Stimulated activated effector memory CD8-positive, alpha-beta T cell treated with anti-CD3 and anti-CD28 coated beads, Interleukin-12 subunit alpha, Interleukin-12 subunit beta, amount 100 ng/mL, for 72 hours (primary cell): Measurements from ENCODE around the gene VAMP1.
"Not testable (repeated sequence)": the region's sequence is repeated elsewhere in the genome, so short reads cannot be mapped to it uniquely, and the experiment has no call there.

Source experiments
- ATAC-seq: fragments of 150-1000 bp; cut with Tn5 transposase; 2 replicates; pipeline ENCODE4 v1.10.0; 2021
- DNase-seq, 2 donors: peaks; one replicate each; pipeline ENCODE4 v3.0.0; 2021 to 2022; ENCODE audit warnings: low spot score in 2 of 2
- H3K27ac Mint-ChIP-seq: one replicate; pipeline ENCODE4 v1.8.0; 2022; ENCODE audit warnings: mild to moderate bottlenecking, mixed read lengths
- H3K36me3 Mint-ChIP-seq: one replicate; pipeline ENCODE4 v1.8.0; 2022; ENCODE audit warnings: mild to moderate bottlenecking, mixed read lengths
- H3K4me1 Mint-ChIP-seq: one replicate; pipeline ENCODE4 v1.8.0; 2022; ENCODE audit warnings: mixed read lengths
- H3K4me3 Mint-ChIP-seq: one replicate; pipeline ENCODE4 v1.8.0; 2022; ENCODE audit warnings: mild to moderate bottlenecking, mixed read lengths
- H3K9me3 Mint-ChIP-seq: one replicate; pipeline ENCODE4 v1.8.0; 2022; ENCODE audit warnings: mixed read lengths

Gene VAMP1

GRCh38 chr12:6477601-6478377 is 7.3 kb upstream of the VAMP1 start:
- ATAC-seq, H3K9me3 Mint-ChIP-seq, H3K36me3 Mint-ChIP-seq, H3K27ac Mint-ChIP-seq, H3K4me1 Mint-ChIP-seq, DNase-seq, H3K4me3 Mint-ChIP-seq: not testable (repeated sequence)

GRCh38 chr12:6476489-6476888 is 6.0 kb upstream of the VAMP1 start:
- Mint-ChIP-seq H3K4me1 (peaks cover 7% of the 10 kb centered on the region), H3K9me3 (no peaks in the 10 kb centered on the region), H3K27ac (no peak overlapping the region), H3K4me3 (no peak overlapping the region), H3K36me3 (peaks cover 1% of the 10 kb centered on the region)
- ATAC-seq (no peak), DNase-seq (no peak)

GRCh38 chr12:6475233-6475975 is 4.9 kb upstream of the VAMP1 start:
- H3K9me3 Mint-ChIP-seq, ATAC-seq, H3K27ac Mint-ChIP-seq, H3K4me3 Mint-ChIP-seq, DNase-seq: not testable (repeated sequence)
- peaks cover 11% of the 10 kb centered on the region for H3K36me3 Mint-ChIP-seq
- H3K4me1 Mint-ChIP-seq, result peaks cover 15% of the 10 kb centered on the region

- ATAC-seq (no peak), DNase-seq (no peak)
- Mint-ChIP-seq H3K27ac (no peak overlapping the region), H3K9me3 (no peaks in the 10 kb centered on the region), H3K36me3 (peaks cover 39% of the 10 kb centered on the region), H3K4me1 (peaks cover 37% of the 10 kb centered on the region), H3K4me3 (no peak overlapping the region)
These were observed 2.0 kb upstream of the VAMP1 start for GRCh38 chr12:6472491-6472890.

- H3K4me1 Mint-ChIP-seq, result peaks cover 42% of the 10 kb centered on the region
- peaks cover 44% of the 10 kb centered on the region for H3K36me3 Mint-ChIP-seq
- DNase-seq (no peak), ATAC-seq (no peak)
- peak overlapping the region; percentile 78 for H3K4me3 Mint-ChIP-seq
- H3K9me3 Mint-ChIP-seq, result no peaks in the 10 kb centered on the region
- H3K27ac Mint-ChIP-seq, result no peak overlapping the region
These were observed 1.5 kb upstream of the VAMP1 start for GRCh38 chr12:6471989-6472360.

- H3K9me3 Mint-ChIP-seq, result no peaks in the 10 kb centered on the region
- DNase-seq (peak in 1 of 2 donors; percentile 67), ATAC-seq (no peak)
- peak overlapping the region; percentile 90 for H3K27ac Mint-ChIP-seq
- H3K36me3 Mint-ChIP-seq, result peaks cover 66% of the 10 kb centered on the region
- peak overlapping the region; percentile 78 for H3K4me3 Mint-ChIP-seq
- H3K4me1 Mint-ChIP-seq, result peaks cover 61% of the 10 kb centered on the region
These were observed 685 bp downstream of the VAMP1 start for GRCh38 chr12:6469609-6470374.

- DNase-seq (no peak), ATAC-seq (no peak)
- H3K27ac Mint-ChIP-seq, result peak overlapping the region; percentile 90
- peak overlapping the region; percentile 78 for H3K4me3 Mint-ChIP-seq
- H3K36me3 Mint-ChIP-seq, result peaks cover 73% of the 10 kb centered on the region
- peaks cover 68% of the 10 kb centered on the region for H3K4me1 Mint-ChIP-seq
- H3K9me3 Mint-ChIP-seq, result no peaks in the 10 kb centered on the region
These were observed 1.4 kb downstream of the VAMP1 start for GRCh38 chr12:6469092-6469491.

- peak overlapping the region; percentile 90 for H3K27ac Mint-ChIP-seq
- DNase-seq, result no peak
- H3K4me3 Mint-ChIP-seq, result peak overlapping the region; percentile 78
- no peaks in the 10 kb centered on the region for H3K9me3 Mint-ChIP-seq
- H3K36me3 Mint-ChIP-seq, result peaks cover 82% of the 10 kb centered on the region
- H3K4me1 Mint-ChIP-seq, result peaks cover 77% of the 10 kb centered on the region
- no peak for ATAC-seq
These were observed 2.2 kb downstream of the VAMP1 start for GRCh38 chr12:6468283-6468575.

- Mint-ChIP-seq H3K4me3 (peak overlapping the region; percentile 78), H3K36me3 (peaks cover 87% of the 10 kb centered on the region), H3K27ac (peak overlapping the region; percentile 90), H3K4me1 (peaks cover 82% of the 10 kb centered on the region)
- DNase-seq, H3K9me3 Mint-ChIP-seq, ATAC-seq: not testable (repeated sequence)
These were observed 2.8 kb downstream of the VAMP1 start for GRCh38 chr12:6467571-6468282.

GRCh38 chr12:6466751-6467150 is 3.7 kb downstream of the VAMP1 start:
- DNase-seq, H3K9me3 Mint-ChIP-seq, ATAC-seq: not testable (repeated sequence)
- peak overlapping the region; percentile 90 for H3K27ac Mint-ChIP-seq
- H3K4me1 Mint-ChIP-seq, result peaks cover 87% of the 10 kb centered on the region
- peak overlapping the region; percentile 78 for H3K4me3 Mint-ChIP-seq
- H3K36me3 Mint-ChIP-seq, result peaks cover 96% of the 10 kb centered on the region

- Mint-ChIP-seq H3K4me1 (peaks cover 87% of the 10 kb centered on the region), H3K4me3 (peak overlapping the region; percentile 37), H3K9me3 (no peaks in the 10 kb centered on the region), H3K36me3 (peaks cover 98% of the 10 kb centered on the region), H3K27ac (peak overlapping the region; percentile 90)
- no peak for ATAC-seq
- DNase-seq, result no peak
These were observed 4.3 kb downstream of the VAMP1 start for GRCh38 chr12:6466184-6466573.

- no peak for ATAC-seq
- peak overlapping the region; percentile 37 for H3K4me3 Mint-ChIP-seq
- H3K27ac Mint-ChIP-seq, result peak overlapping the region; percentile 90
- no peaks in the 10 kb centered on the region for H3K9me3 Mint-ChIP-seq
- H3K36me3 Mint-ChIP-seq, result peaks cover 99% of the 10 kb centered on the region
- DNase-seq, result no peak
- H3K4me1 Mint-ChIP-seq, result peaks cover 88% of the 10 kb centered on the region
These were observed 4.9 kb downstream of the VAMP1 start for GRCh38 chr12:6465467-6466183.

GRCh38 chr12:6464531-6464930 is 5.9 kb downstream of the VAMP1 start:
- ATAC-seq, result no peak
- Mint-ChIP-seq H3K36me3 (peaks cover 99% of the 10 kb centered on the region), H3K27ac (peak overlapping the region; percentile 94), H3K4me3 (peak overlapping the region; percentile 78), H3K9me3 (no peaks in the 10 kb centered on the region), H3K4me1 (peaks cover 89% of the 10 kb centered on the region)
- no peak for DNase-seq

- peak overlapping the region; percentile 94 for H3K27ac Mint-ChIP-seq
- H3K4me3 Mint-ChIP-seq, result peak overlapping the region; percentile 78
- H3K36me3 Mint-ChIP-seq, result peaks cover 99% of the 10 kb centered on the region
- DNase-seq, result no peak
- H3K9me3 Mint-ChIP-seq, result no peaks in the 10 kb centered on the region
- H3K4me1 Mint-ChIP-seq, result peaks cover 88% of the 10 kb centered on the region
- ATAC-seq, result no peak
These were observed 6.6 kb downstream of the VAMP1 start for GRCh38 chr12:6463858-6464257.
